AG09309 (cell line): Measurements from ENCODE around the gene SRPK2.
"Not testable (repeated sequence)": the region's sequence is repeated elsewhere in the genome, so short reads cannot be mapped to it uniquely, and the experiment has no call there.

ENCODE experiments used
- DNase-seq: peaks from one replicate; pipeline ENCODE4 v3.0.0-alpha.2; 2010; ENCODE audit warnings: low read depth
- H3K4me3 ChIP-seq: 2 replicates; pipeline ENCODE4 v1.5.1; 2011; ENCODE audit warnings: mild to moderate bottlenecking, low read depth, low read length, moderate library complexity; ENCODE audit not compliant: control insufficient read depth
- TF ChIP-seq, protein P1 (sequence below): IDR thresholded peaks from 2 replicates; pipeline ENCODE4 v1.5.1; 2011; ENCODE audit warnings: mild to moderate bottlenecking, low read depth, low read length, inconsistent platforms; ENCODE audit not compliant: insufficient read depth, control insufficient read depth; ENCODE audit errors: missing control alignments

SRPK2 gene

DNA sequence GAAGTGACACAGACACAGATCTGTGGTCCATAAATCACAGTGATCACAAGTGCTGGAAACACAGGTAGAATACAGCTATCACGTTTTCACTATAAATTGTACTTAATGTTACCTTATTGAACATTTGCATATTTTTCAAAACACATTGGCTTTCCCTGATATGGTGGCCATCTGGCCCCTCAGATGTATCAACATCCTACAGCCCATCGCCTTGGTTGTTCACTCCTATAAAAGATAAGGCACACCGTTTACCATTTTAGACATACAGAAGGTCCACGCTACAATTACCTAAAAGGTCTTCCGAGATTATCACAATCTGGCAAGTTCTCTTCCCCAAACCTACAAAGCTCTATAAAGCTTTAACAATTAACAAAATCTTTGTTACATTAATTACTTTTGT is 91.4 kb downstream of the SRPK2 start:
- no peak for DNase-seq
- TF ChIP-seq, protein P1, sequence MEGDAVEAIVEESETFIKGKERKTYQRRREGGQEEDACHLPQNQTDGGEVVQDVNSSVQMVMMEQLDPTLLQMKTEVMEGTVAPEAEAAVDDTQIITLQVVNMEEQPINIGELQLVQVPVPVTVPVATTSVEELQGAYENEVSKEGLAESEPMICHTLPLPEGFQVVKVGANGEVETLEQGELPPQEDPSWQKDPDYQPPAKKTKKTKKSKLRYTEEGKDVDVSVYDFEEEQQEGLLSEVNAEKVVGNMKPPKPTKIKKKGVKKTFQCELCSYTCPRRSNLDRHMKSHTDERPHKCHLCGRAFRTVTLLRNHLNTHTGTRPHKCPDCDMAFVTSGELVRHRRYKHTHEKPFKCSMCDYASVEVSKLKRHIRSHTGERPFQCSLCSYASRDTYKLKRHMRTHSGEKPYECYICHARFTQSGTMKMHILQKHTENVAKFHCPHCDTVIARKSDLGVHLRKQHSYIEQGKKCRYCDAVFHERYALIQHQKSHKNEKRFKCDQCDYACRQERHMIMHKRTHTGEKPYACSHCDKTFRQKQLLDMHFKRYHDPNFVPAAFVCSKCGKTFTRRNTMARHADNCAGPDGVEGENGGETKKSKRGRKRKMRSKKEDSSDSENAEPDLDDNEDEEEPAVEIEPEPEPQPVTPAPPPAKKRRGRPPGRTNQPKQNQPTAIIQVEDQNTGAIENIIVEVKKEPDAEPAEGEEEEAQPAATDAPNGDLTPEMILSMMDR, result no peak
- H3K4me3 ChIP-seq, result no peak overlapping the region

DNA sequence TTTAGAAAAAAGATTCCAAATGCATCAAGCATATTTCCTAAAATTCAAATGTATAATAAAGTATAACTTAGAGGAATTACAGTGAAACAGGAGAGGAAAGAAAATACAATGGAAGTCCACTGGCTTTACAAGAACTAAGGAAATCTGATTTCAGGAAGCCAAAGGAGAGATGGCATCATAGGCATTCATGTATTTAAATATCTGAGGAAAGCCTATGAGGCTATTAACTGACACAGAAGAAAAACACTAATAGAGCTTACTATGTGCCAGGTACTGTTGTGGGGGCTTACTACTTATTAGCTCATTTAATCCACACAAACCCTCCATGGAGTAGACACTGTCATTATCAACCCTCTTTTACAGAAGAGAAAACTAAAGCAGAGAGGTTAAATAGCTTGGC is 92.2 kb downstream of the SRPK2 start:
- TF ChIP-seq, protein P1, result no peak
- H3K4me3 ChIP-seq, result no peak overlapping the region
- no peak for DNase-seq

DNA sequence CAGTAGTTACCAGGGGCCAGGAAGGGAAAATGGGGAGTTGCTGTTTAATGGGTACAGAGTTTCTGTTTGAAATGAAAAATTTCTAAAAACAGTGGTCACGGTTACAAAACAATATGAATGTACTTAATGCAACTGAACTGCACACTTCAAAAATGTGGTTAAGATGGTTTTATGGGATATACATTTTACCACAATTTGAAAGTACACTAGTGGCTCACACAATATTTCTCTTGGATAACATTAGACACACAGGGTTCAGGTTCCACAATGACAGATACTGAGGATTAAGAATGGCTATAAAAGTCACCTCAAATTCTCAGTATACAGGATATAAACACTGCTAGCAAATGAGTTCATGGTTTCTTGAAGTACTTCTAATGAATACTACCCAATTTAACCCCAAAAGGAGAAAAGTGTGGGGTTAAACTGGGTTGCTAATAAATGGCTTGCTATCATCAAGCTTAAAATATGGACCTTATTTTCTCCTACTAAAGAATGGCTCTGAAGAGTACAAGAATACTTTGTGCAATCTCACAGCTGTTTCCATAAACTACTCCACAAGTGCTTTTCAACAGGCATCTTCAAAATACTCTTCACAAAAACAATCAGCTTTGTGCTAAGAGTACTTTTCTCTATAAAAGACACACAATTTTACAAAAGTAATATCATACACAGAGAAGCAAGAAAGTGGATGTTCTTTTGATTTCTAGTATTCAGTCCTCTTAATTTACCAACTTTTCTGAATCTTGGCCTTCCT is 92.9 kb downstream of the SRPK2 start:
- H3K4me3 ChIP-seq, result no peak overlapping the region
- TF ChIP-seq, protein P1, result no peak
- no peak for DNase-seq

DNA sequence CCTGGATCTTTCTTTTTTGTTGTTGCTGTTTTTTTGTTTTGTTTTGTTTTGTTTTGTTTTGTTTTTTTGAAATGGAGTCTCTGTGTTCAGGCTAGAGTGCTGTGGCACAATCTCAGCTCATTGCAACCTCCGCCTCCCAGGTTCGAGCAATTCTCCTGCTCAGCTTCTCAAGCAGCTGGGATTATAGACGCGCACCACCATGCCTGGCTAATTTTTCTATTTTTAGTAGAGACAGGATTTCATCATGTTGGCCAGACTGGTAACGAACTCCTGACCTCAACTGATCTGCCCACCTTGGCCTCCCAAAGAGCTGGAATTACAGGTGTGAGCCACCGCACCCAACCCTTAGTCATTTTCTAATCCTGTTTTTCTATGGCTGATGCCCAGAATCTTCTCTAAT is 94.2 kb downstream of the SRPK2 start:
- not testable (repeated sequence) for DNase-seq, H3K4me3 ChIP-seq

DNA sequence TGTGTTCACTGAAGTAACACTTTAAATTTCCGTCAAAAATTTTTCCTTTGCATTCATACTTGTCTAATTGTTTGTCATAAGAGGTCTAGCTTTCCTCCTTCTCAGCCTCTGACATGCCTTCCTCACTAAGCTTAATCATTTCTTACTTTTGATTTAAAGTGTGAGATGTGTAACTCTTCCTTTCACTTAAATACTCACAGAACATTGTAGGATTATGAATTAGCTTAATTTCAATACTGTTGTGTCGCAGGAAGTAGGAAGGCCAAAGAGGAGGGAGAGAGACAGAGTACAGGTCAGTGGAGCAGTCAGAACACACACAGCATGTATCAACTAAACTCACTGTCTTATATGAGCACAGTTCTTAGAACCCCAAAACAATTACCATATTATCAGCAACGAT is 99.0 kb downstream of the SRPK2 start:
- TF ChIP-seq, protein P1, result no peak
- no peak overlapping the region for H3K4me3 ChIP-seq
- DNase-seq, result no peak

DNA sequence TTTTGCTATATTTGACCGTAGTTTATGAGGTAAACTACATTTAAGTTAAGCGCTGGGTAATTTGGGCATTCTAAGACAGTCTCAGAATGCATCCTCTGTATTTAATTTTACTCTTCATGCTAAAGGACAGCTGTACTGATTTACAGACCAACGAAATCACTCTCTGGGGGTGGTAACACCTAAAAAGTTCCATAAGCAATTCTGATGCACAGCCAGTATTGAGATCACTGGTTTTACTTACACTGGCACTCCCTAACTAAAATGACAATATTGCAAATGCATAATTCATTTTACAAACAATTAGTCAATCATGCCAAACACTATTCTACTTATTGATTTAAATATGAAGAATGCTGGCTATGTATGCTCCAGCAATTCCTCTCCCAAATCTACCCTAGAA is 102.3 kb downstream of the SRPK2 start:
- H3K4me3 ChIP-seq, result no peak overlapping the region
- no peak for DNase-seq
- TF ChIP-seq, protein P1, result no peak

DNA sequence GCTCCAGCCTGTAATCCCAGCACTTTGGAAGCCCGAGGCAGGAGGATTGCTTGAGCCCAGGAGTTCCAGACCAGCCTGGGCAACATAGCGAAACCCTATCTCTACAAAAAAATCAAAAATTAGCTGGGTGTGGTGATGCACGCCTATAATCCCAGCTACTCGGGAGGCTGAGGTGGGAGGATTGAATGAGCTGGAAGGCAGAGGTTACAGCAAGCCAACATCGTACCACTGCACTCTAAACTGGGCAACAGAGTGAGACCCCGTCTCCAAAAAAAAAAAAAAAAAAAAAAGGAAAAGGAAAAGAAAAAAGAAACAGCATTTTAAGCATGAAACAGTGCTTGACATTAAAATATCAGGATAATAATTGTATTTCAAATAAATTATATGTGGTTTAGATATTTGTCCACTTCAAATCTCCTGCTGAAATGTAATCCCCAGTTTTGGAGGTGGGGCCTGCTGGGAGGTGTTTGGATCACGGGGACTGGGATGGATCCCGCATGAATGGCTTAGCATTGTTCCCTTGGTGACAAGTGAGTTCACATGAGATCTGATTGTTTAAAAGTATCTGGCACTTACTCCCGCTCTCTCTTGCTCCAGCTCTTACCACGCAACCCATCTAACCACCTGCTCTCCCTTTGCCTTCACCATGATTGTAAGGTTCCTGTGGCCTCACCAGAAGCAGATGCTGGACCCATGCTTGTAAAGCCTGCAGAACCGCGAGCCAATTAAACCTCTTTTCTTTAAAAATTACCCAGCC is 103.4 kb downstream of the SRPK2 start:
- TF ChIP-seq, protein P1, result no peak
- no peak for DNase-seq
- H3K4me3 ChIP-seq, result no peak overlapping the region
